Ascending aorta (tissue), 2 donors: ENCODE measurements around the gene ATP8A2. TPM values are rescaled to one million over a fixed set of nuclear protein-coding genes. Genes with fewer than 3 reads are reported as not detected.

Source experiments
- DNase-seq, 2 donors: peaks; one replicate each; pipeline ENCODE4 v3.0.0-alpha.2; 2019; ENCODE audit warnings: low spot score in 2 of 2
- H3K27ac ChIP-seq, 2 donors: fragments of 200-600 bp; sonication (generic); one replicate each; pipeline ENCODE4 v1.5.1; 2016 to 2017; ENCODE audit warnings: mild to moderate bottlenecking in 1 of 2
- H3K27me3 ChIP-seq: fragments of 200-600 bp; sonication (generic); one replicate; pipeline ENCODE4 v1.5.1; 2017
- H3K36me3 ChIP-seq, 2 donors: fragments of 200-600 bp; sonication (generic); one replicate each; pipeline ENCODE4 v1.5.1; 2016
- H3K4me1 ChIP-seq, 2 donors: fragments of 200-600 bp; sonication (generic); one replicate each; pipeline ENCODE4 v1.5.1; 2016 to 2017; ENCODE audit warnings: mild to moderate bottlenecking in 1 of 2
- H3K4me3 ChIP-seq, 2 donors: fragments of 200-600 bp; sonication (generic); one replicate each; pipeline ENCODE4 v1.5.1; 2016 to 2017; ENCODE audit warnings: mild to moderate bottlenecking in 1 of 2
- H3K9me3 ChIP-seq, 2 donors: fragments of 200-600 bp; sonication (generic); one replicate each; pipeline ENCODE4 v1.5.1; 2016
- CTCF ChIP-seq, 3 experiments: fragments of 200-600 bp in 2 of 3; fragments of 450-650 bp in 1 of 3; sonication (generic) in 2 of 3; IDR thresholded peaks; one replicate each; pipeline ENCODE4 v1.5.1; 2016 to 2019; ENCODE audit warnings: antibody characterized with exemption in 3 of 3, mild to moderate bottlenecking in 1 of 3, moderate library complexity in 1 of 3
- intact Hi-C: fragments of 100-400 bp; cut with DNase I; formaldehyde crosslinking; loops from one replicate; pipeline ENCODE4 v1.15.1; 2023
- total RNA-seq: library from RNA; depleted of rRNA; stranded (reverse); fragments of >200 nt; gene quantifications from one replicate; pipeline ENCODE4 v1.1.0, GENCODE V29; 2016

Gene ATP8A2
- total RNA-seq, 1 donor from 2014 or later, result under 0.01 TPM

GRCh38 chr13:26048741-26049140 is 677.0 kb downstream of the ATP8A2 start:
- H3K4me1 ChIP-seq, result peaks cover 3 to 7% of the 10 kb centered on the region in 2 donors
- no peak overlapping the region for H3K4me3 ChIP-seq
- H3K27ac ChIP-seq, result no peak overlapping the region
- TF ChIP-seq CTCF (IDR thresholded peaks at IDR 0.05), result no peak
- H3K36me3 ChIP-seq, result no peaks in the 10 kb centered on the region
- peaks cover 18% of the 10 kb centered on the region for H3K27me3 ChIP-seq
- H3K9me3 ChIP-seq, result no peaks in the 10 kb centered on the region
- intact Hi-C loops, result no loop called here
- DNase-seq, result no peak

- no peak for DNase-seq
- H3K9me3 ChIP-seq, result no peaks in the 10 kb centered on the region
- intact Hi-C loops, result no loop called here
- H3K36me3 ChIP-seq, result no peaks in the 10 kb centered on the region
- no peak overlapping the region for H3K27ac ChIP-seq
- H3K4me1 ChIP-seq, result peaks cover 3 to 7% of the 10 kb centered on the region in 2 donors
- TF ChIP-seq CTCF (IDR thresholded peaks at IDR 0.05), result no peak
- H3K27me3 ChIP-seq, result peaks cover 18% of the 10 kb centered on the region
- H3K4me3 ChIP-seq, result peak overlapping the region; percentile 51 to 59
These were observed 678.9 kb downstream of the ATP8A2 start for GRCh38 chr13:26050568-26051230.

DNA sequence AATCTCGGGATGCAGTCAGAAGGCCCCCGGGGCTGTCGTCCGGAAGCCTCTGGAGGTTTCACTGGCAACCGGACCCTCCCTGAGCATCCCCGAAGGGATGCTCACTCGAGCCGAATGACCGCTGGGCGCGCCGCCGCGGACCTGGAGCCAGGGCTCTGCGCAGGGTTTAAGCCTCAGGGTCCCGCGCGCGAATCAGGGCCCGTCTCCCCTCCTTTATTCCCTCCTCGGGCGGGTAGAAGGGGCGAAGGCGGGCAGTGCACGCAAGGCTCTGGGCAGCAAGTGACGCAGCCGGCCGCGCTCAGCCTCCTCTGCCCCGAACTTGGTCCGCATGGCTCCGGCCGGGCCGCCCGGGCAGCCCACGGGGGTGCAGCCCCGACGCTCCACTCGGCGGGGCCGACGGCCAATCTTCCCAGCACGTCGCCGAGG is 679.5 kb downstream of the ATP8A2 start:
- no peak for TF ChIP-seq CTCF (IDR thresholded peaks at IDR 0.05)
- H3K27me3 ChIP-seq, result peaks cover 18% of the 10 kb centered on the region
- no peaks in the 10 kb centered on the region for H3K9me3 ChIP-seq
- H3K4me3 ChIP-seq, result peak overlapping the region; percentile 51 to 59
- peaks cover 3 to 7% of the 10 kb centered on the region in 2 donors for H3K4me1 ChIP-seq
- no peak for DNase-seq
- no peak overlapping the region for H3K27ac ChIP-seq
- H3K36me3 ChIP-seq, result no peaks in the 10 kb centered on the region
- intact Hi-C loops, result no loop called here

- intact Hi-C loops, result no loop called here
- H3K27ac ChIP-seq, result no peak within 1 kb of the TSS
- peaks cover 18% of the 10 kb centered on the region for H3K27me3 ChIP-seq
- H3K9me3 ChIP-seq, result no peaks in the 10 kb centered on the region
- H3K36me3 ChIP-seq, result no peaks in the 10 kb centered on the region
- DNase-seq, result no peak
- H3K4me3 ChIP-seq, result peak within 1 kb of the TSS; percentile 51 to 59
- H3K4me1 ChIP-seq, result peaks cover 3 to 7% of the 10 kb centered on the region in 2 donors
- TF ChIP-seq CTCF (IDR thresholded peaks at IDR 0.05), result no peak
These were observed 680.0 kb downstream of the ATP8A2 start, which contains the start of gene SHISA2 for GRCh38 chr13:26051657-26052311. TSS of gene SHISA2 (minus strand) at chr13:26052016. CDS start at chr13:26050975, 1,041 bp downstream.

GRCh38 chr13:26052337-26052736 is 680.6 kb downstream of the ATP8A2 start:
- Histone ChIP-seq H3K4me3 (peak overlapping the region; percentile 51 to 59), H3K4me1 (peaks cover 3 to 7% of the 10 kb centered on the region in 2 donors), H3K27ac (no peak overlapping the region), H3K9me3 (no peaks in the 10 kb centered on the region), H3K36me3 (no peaks in the 10 kb centered on the region), H3K27me3 (peaks cover 18% of the 10 kb centered on the region)
- DNase-seq, result no peak
- intact Hi-C loops, result no loop called here
- no peak for TF ChIP-seq CTCF (IDR thresholded peaks at IDR 0.05)
